Activated naive CD4-positive, alpha-beta T cell treated with anti-CD3 and anti-CD28 coated beads, Interleukin-2, amount 50 U/mL, for 24 hours (primary cell): ENCODE results near the gene GLS.

Experiments used
- H3K27ac Mint-ChIP-seq: one replicate; pipeline ENCODE4 v1.8.0; 2021; ENCODE audit warnings: mild to moderate bottlenecking, mixed read lengths
- H3K27me3 Mint-ChIP-seq: one replicate; pipeline ENCODE4 v1.8.0; 2021; ENCODE audit warnings: mixed read lengths
- H3K36me3 Mint-ChIP-seq: one replicate; pipeline ENCODE4 v1.8.0; 2021; ENCODE audit warnings: mixed read lengths
- H3K4me1 Mint-ChIP-seq: one replicate; pipeline ENCODE4 v1.8.0; 2021; ENCODE audit warnings: mixed read lengths
- H3K4me3 Mint-ChIP-seq: one replicate; pipeline ENCODE4 v1.8.0; 2021; ENCODE audit warnings: mild to moderate bottlenecking, mixed read lengths
- H3K9me3 Mint-ChIP-seq: one replicate; pipeline ENCODE4 v1.8.0; 2021; ENCODE audit warnings: mixed read lengths

The GLS gene

DNA sequence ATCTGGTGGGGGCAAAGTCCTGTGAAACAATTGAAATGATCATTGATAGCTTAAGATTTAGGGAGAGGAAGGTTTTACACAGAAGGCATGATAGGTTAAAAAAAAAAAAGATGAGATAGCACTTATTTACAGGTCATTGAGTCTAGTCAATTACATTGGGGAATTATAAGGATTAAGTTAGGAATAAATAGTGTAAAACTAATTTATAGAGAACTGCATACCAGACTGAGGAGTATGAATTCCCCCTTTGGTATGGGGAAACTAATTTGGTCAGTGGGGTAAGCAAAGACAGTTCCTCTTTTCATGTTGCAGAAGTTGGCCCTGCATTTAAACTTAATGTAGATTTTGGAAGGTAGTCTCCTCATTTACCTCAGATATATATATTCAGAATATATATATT lies 10.8 kb downstream of the GLS start:
- H3K4me1 Mint-ChIP-seq = peaks cover 78% of the 10 kb centered on the region
- H3K27me3 Mint-ChIP-seq = no peaks in the 10 kb centered on the region
- peak overlapping the region; percentile 97 for H3K27ac Mint-ChIP-seq
- peak overlapping the region; percentile 62 for H3K4me3 Mint-ChIP-seq
- peaks cover 29% of the 10 kb centered on the region for H3K36me3 Mint-ChIP-seq
- no peaks in the 10 kb centered on the region for H3K9me3 Mint-ChIP-seq

- Mint-ChIP-seq H3K36me3 (peaks cover 33% of the 10 kb centered on the region), H3K4me1 (peaks cover 81% of the 10 kb centered on the region), H3K27me3 (no peaks in the 10 kb centered on the region), H3K4me3 (peak overlapping the region; percentile 12), H3K27ac (peak overlapping the region; percentile 68), H3K9me3 (no peaks in the 10 kb centered on the region)
Observed at GRCh38 chr2:190891889-190892288, 11.3 kb downstream of the GLS start.

GRCh38 chr2:190893157-190893556 lies 12.5 kb downstream of the GLS start:
- Mint-ChIP-seq H3K9me3 (no peaks in the 10 kb centered on the region), H3K36me3 (peaks cover 30% of the 10 kb centered on the region), H3K27me3 (no peaks in the 10 kb centered on the region), H3K27ac (no peak overlapping the region), H3K4me3 (no peak overlapping the region), H3K4me1 (peaks cover 73% of the 10 kb centered on the region)

- Mint-ChIP-seq H3K9me3 (no peaks in the 10 kb centered on the region), H3K27me3 (no peaks in the 10 kb centered on the region), H3K4me3 (no peak overlapping the region), H3K36me3 (peaks cover 17% of the 10 kb centered on the region), H3K27ac (peak overlapping the region; percentile 59), H3K4me1 (peaks cover 47% of the 10 kb centered on the region)
Observed at GRCh38 chr2:190896477-190896876, 15.9 kb downstream of the GLS start.

- no peaks in the 10 kb centered on the region for H3K9me3 Mint-ChIP-seq
- H3K4me1 Mint-ChIP-seq = peaks cover 34% of the 10 kb centered on the region
- peak overlapping the region; percentile 33 for H3K27ac Mint-ChIP-seq
- peaks cover 24% of the 10 kb centered on the region for H3K36me3 Mint-ChIP-seq
- H3K27me3 Mint-ChIP-seq = no peaks in the 10 kb centered on the region
- H3K4me3 Mint-ChIP-seq = no peak overlapping the region
Observed at GRCh38 chr2:190903693-190904450, 23.3 kb downstream of the GLS start.

GRCh38 chr2:190904640-190905261 lies 24.1 kb downstream of the GLS start:
- Mint-ChIP-seq H3K4me1 (peaks cover 37% of the 10 kb centered on the region), H3K4me3 (no peak overlapping the region), H3K27me3 (no peaks in the 10 kb centered on the region), H3K27ac (peak overlapping the region; percentile 72), H3K36me3 (peaks cover 24% of the 10 kb centered on the region), H3K9me3 (no peaks in the 10 kb centered on the region)

DNA sequence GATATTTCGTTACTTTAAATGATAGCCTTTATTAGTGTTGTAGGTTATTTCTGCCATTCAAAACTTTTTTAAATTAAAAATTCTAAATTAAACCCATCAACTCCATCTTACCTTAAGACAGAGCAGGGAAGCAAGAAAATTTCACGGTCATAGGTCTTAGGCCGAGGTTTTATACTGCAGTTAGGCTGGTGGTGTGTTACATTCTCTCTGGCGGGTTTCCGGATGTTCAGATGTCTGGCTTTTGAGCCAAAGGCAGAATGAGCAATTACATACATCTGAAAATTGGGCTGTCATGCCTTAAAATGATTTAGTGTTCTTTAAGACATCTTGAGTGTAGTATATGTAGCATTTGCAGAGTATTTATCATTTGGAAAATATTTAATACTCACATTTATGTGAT lies 27.9 kb downstream of the GLS start:
- peaks cover 26% of the 10 kb centered on the region for H3K36me3 Mint-ChIP-seq
- H3K4me3 Mint-ChIP-seq = no peak overlapping the region
- H3K27me3 Mint-ChIP-seq = no peaks in the 10 kb centered on the region
- H3K27ac Mint-ChIP-seq = no peak overlapping the region
- no peaks in the 10 kb centered on the region for H3K9me3 Mint-ChIP-seq
- H3K4me1 Mint-ChIP-seq = peaks cover 57% of the 10 kb centered on the region

GRCh38 chr2:190909680-190910079 lies 29.1 kb downstream of the GLS start:
- H3K4me3 Mint-ChIP-seq = no peak overlapping the region
- H3K27me3 Mint-ChIP-seq = no peaks in the 10 kb centered on the region
- peaks cover 21% of the 10 kb centered on the region for H3K36me3 Mint-ChIP-seq
- no peaks in the 10 kb centered on the region for H3K9me3 Mint-ChIP-seq
- peaks cover 51% of the 10 kb centered on the region for H3K4me1 Mint-ChIP-seq
- H3K27ac Mint-ChIP-seq = no peak overlapping the region

DNA sequence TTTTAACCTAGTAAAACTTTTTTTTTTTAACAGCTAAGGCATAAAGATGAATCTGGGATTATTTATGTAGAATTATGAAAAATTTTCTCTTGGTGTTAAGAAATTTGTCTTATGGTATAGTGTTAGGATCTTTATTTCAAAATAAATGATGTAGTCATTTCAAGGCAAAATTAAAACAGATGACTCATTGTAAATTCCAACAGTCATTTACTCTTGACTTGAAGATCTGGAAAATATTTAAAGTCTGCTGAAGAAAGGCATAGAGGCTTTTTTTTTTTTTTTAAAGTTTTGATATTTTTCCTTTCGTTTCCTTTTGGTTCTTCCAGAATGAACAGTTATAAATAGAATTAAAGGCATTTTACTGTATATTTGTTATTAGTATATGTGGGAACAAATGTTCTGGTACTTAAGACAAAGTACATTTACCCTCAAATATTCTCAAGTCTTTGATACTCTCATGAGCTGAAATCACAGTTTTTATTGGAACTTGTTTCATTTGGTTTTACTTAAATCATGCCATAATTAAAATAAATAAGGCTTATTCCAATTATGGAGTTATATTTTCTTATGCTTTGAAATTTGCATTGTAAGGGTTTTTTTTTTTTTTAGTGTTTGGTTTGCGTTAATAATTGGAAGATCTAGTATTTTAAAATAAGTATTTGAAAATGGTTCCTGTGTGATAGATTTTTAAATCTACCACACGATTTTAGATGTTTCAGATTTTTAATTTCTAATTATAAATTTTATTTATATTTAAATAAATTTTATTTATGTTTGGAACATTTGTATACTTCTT lies 29.9 kb downstream of the GLS start:
- Mint-ChIP-seq H3K27me3 (no peaks in the 10 kb centered on the region), H3K36me3 (peaks cover 20% of the 10 kb centered on the region), H3K4me1 (peaks cover 48% of the 10 kb centered on the region), H3K4me3 (peak overlapping the region; percentile 30), H3K9me3 (no peaks in the 10 kb centered on the region), H3K27ac (peak overlapping the region; percentile 77)

DNA sequence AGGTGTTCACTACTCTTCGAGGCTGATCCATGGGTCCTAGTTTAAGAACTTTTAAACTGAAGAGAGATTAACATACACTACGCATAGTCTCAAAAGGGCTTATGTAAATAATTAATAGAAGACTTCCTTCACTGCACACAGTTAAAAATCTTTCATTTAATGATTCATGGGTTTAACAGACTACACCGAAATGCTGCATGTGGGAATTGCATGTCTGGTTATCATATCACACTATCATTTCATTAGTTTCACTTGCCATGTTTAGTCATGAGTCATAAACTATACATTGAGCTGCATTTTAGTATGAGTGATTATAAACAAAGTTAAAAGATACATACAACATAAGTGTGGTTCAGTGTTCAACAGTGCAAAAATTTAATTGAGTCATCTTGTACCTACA lies 31.2 kb downstream of the GLS start:
- Mint-ChIP-seq H3K4me3 (peak overlapping the region; percentile 48), H3K4me1 (peaks cover 57% of the 10 kb centered on the region), H3K36me3 (peaks cover 26% of the 10 kb centered on the region), H3K27ac (peak overlapping the region; percentile 85), H3K9me3 (no peaks in the 10 kb centered on the region), H3K27me3 (no peaks in the 10 kb centered on the region)

DNA sequence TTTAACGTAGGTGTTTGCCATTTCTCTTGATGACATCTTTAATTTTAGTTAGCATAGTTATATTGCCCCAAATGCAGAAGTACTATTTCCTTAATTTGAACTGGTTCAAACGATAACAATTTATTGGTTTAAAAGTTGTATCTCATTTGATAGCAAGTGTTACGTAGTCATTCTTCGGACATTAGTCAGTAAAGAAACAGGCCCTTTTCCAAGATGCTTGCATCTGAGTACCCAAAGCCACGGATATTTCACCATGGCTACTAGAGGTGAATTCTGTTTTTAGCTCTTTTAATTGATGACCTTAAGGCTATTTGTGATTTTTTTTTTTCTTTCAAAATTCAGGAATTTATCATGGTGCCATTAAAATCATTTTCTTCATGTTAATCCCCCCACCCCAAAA lies 32.1 kb downstream of the GLS start:
- peaks cover 64% of the 10 kb centered on the region for H3K4me1 Mint-ChIP-seq
- peaks cover 32% of the 10 kb centered on the region for H3K36me3 Mint-ChIP-seq
- H3K27me3 Mint-ChIP-seq = no peaks in the 10 kb centered on the region
- no peak overlapping the region for H3K4me3 Mint-ChIP-seq
- H3K27ac Mint-ChIP-seq = peak overlapping the region; percentile 46
- H3K9me3 Mint-ChIP-seq = no peaks in the 10 kb centered on the region

DNA sequence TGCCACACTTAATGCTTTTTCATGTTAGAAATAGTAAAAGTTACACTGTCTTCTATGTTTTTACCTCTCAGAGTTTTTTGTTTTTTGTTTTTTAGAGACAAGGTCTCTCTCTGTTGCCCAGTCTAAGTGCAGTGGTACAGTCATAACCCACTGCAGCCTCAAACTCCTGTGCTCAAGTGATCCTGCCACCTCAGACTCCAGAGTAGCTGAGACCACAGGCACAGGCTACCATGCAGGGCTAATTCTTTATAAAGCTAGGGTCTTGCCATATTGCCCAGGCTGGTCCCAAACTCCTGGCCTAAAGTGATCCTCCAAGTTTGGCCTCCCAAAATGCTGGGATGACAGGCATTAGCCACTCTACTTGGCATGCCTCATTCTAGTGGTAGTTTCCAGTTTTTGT lies 33.1 kb downstream of the GLS start:
- Mint-ChIP-seq H3K9me3 (no peaks in the 10 kb centered on the region), H3K4me3 (no peak overlapping the region), H3K4me1 (peaks cover 72% of the 10 kb centered on the region), H3K27me3 (no peaks in the 10 kb centered on the region), H3K36me3 (peaks cover 40% of the 10 kb centered on the region), H3K27ac (peak overlapping the region; percentile 59)

DNA sequence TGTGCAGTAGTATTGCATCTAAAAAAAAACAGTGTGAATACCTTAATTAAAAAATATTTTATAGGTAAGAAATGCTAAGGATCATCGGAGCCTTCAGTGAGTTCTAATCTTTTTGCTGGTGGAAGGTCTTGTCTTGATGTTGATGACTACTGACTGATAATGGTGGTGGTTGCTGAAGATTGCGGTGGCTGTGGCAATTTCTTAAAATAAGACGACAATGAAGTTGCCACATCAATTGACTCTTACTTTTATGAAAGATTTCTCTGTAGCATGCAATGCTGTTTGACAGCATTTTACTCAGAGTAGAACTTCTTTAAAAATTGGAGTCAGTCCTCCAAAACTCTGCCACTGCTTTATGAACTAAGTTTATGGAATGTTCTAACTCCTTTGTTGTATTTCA lies 36.2 kb downstream of the GLS start:
- Mint-ChIP-seq H3K36me3 (peaks cover 43% of the 10 kb centered on the region), H3K9me3 (no peaks in the 10 kb centered on the region), H3K4me3 (no peak overlapping the region), H3K27ac (peak overlapping the region; percentile 59), H3K4me1 (peaks cover 54% of the 10 kb centered on the region), H3K27me3 (no peaks in the 10 kb centered on the region)

DNA sequence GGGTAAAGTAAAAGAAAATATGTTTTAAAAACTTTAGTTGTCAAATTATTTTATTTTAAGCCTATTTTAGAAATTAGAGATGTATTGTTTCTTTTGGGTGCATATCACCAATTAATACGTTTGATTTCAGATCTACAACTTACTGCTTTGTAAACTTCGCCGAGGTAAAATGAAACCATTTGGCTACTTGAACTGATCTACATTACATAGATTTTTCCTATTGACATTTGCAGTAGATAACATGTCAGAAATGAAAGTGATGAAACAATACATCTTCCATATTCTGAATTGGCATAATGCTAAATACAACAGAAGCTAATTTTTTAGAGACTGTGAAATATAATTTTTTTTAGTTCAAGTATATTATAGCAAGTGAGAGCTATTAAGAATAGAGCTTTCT lies 39.5 kb downstream of the GLS start:
- Mint-ChIP-seq H3K9me3 (no peaks in the 10 kb centered on the region), H3K27ac (no peak overlapping the region), H3K27me3 (no peaks in the 10 kb centered on the region), H3K4me3 (no peak overlapping the region), H3K36me3 (peaks cover 52% of the 10 kb centered on the region), H3K4me1 (peaks cover 53% of the 10 kb centered on the region)

DNA sequence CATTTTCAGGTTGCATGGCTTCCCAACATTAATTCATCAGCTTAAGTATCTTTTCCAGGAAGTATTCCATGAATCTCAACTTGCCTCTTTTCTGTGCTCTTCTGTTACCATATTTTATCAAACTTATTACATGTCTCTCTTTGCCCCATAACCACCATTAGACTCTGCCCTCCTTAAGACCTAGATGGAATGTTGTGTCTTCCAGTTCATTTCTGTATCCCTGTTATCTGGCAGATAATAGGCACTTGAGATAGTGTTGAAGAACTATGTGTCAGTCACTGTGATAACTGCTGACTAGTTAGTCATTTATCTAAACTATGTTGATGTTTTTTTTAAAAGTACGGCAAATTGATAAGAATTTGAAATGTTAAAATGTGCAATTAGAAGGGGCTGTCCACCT lies 41.8 kb downstream of the GLS start:
- Mint-ChIP-seq H3K4me3 (no peak overlapping the region), H3K27ac (peak overlapping the region; percentile 84), H3K9me3 (no peaks in the 10 kb centered on the region), H3K36me3 (peaks cover 41% of the 10 kb centered on the region), H3K4me1 (peaks cover 38% of the 10 kb centered on the region), H3K27me3 (no peaks in the 10 kb centered on the region)

DNA sequence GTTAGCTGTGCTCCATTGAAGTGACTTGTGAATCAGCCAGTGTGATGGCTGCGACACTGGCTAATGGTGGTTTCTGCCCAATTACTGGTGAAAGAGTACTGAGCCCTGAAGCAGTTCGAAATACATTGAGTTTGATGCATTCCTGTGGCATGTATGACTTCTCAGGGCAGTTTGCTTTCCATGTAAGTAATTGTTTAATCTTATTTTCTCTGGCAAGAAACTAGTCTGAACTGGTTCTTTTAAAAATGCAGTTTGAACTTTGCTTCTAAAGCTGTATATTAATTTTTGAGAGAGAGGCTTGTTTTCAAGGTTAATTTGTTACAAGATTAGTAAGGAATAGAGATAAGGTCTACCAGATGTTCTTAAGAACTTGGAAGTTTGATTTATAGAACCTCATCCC lies 46.7 kb downstream of the GLS start:
- Mint-ChIP-seq H3K27ac (no peak overlapping the region), H3K36me3 (peaks cover 30% of the 10 kb centered on the region), H3K4me1 (peaks cover 27% of the 10 kb centered on the region), H3K4me3 (no peak overlapping the region), H3K9me3 (no peaks in the 10 kb centered on the region), H3K27me3 (no peaks in the 10 kb centered on the region)
